Activated CD4-positive, alpha-beta T cell treated with anti-CD3 and anti-CD28 coated beads for 24 hours (primary cell): ENCODE measurements around the gene CCSER1.

Source experiments
- DNase-seq, 2 donors: peaks; one replicate each; pipeline ENCODE4 v3.0.0-alpha.2; 2020; ENCODE audit warnings: low read depth in 2 of 2

CCSER1 gene

GRCh38 chr4:90950385-90950841 lies 823.2 kb downstream of the CCSER1 start:
- DNase-seq = no peak

GRCh38 chr4:90951037-90951436 lies 823.8 kb downstream of the CCSER1 start:
- DNase-seq = no peak

GRCh38 chr4:90958256-90958895 lies 831.2 kb downstream of the CCSER1 start:
- no peak for DNase-seq

GRCh38 chr4:90960433-90960832 lies 833.2 kb downstream of the CCSER1 start:
- DNase-seq = no peak

GRCh38 chr4:90960840-90961239 lies 833.6 kb downstream of the CCSER1 start:
- no peak for DNase-seq

- DNase-seq = no peak
These were observed 842.8 kb downstream of the CCSER1 start for GRCh38 chr4:90970021-90970420.

GRCh38 chr4:90977726-90978125 lies 850.5 kb downstream of the CCSER1 start:
- no peak for DNase-seq

GRCh38 chr4:90979556-90979955 lies 852.4 kb downstream of the CCSER1 start:
- no peak for DNase-seq

- DNase-seq = no peak
These were observed 855.6 kb downstream of the CCSER1 start for GRCh38 chr4:90982813-90983212.

- DNase-seq = no peak
These were observed 863.1 kb downstream of the CCSER1 start for GRCh38 chr4:90990284-90990683.

GRCh38 chr4:90992213-90992612 lies 865.0 kb downstream of the CCSER1 start:
- DNase-seq = no peak

GRCh38 chr4:90994851-90995574 lies 867.8 kb downstream of the CCSER1 start:
- DNase-seq = no peak

GRCh38 chr4:90995996-90996395 lies 868.8 kb downstream of the CCSER1 start:
- no peak for DNase-seq

- no peak for DNase-seq
These were observed 869.6 kb downstream of the CCSER1 start for GRCh38 chr4:90996813-90997212.

GRCh38 chr4:91015861-91016260 lies 888.7 kb downstream of the CCSER1 start:
- DNase-seq = no peak

- DNase-seq = no peak
These were observed 892.3 kb downstream of the CCSER1 start for GRCh38 chr4:91019513-91019912.

- DNase-seq = no peak
These were observed 898.3 kb downstream of the CCSER1 start for GRCh38 chr4:91025241-91026148.

- no peak for DNase-seq
These were observed 901.0 kb downstream of the CCSER1 start for GRCh38 chr4:91028228-91028627.

- no peak for DNase-seq
These were observed 904.6 kb downstream of the CCSER1 start for GRCh38 chr4:91031761-91032160.

GRCh38 chr4:91032725-91033445 lies 905.7 kb downstream of the CCSER1 start:
- no peak for DNase-seq

GRCh38 chr4:91035276-91035675 lies 908.1 kb downstream of the CCSER1 start:
- DNase-seq = no peak

GRCh38 chr4:91037951-91038350 lies 910.8 kb downstream of the CCSER1 start:
- DNase-seq = no peak
